Tibial nerve (tissue), 4 donors: Measurements from ENCODE around the gene CFAP65. TPM values are rescaled to one million over a fixed set of nuclear protein-coding genes. Genes with fewer than 3 reads are reported as not detected.

ENCODE experiments used
- DNase-seq, 2 donors: peaks; one replicate each; pipeline ENCODE4 v3.0.0-alpha.2; 2019; ENCODE audit warnings: low spot score in 2 of 2
- H3K27ac ChIP-seq, 4 donors: fragments of 200-600 bp; sonication (generic) in 3 of 4; one replicate each; pipeline ENCODE4 v1.5.1; 2017 to 2019; ENCODE audit warnings: mild to moderate bottlenecking in 1 of 4
- H3K27me3 ChIP-seq, 2 donors: fragments of 200-600 bp; sonication (generic) in 1 of 2; one replicate each; pipeline versions ENCODE4 v1.5.1 to v1.6.0; 2017 to 2019
- H3K36me3 ChIP-seq, 3 donors: fragments of 200-600 bp; sonication (generic); one replicate each; pipeline ENCODE4 v1.5.1; 2018 to 2019
- H3K4me1 ChIP-seq, 4 donors: fragments of 200-600 bp; sonication (generic) in 3 of 4; one replicate each; pipeline ENCODE4 v1.5.1; 2017 to 2019
- H3K4me3 ChIP-seq, 4 donors: fragments of 200-600 bp; sonication (generic) in 3 of 4; one replicate each; pipeline ENCODE4 v1.5.1; 2017 to 2019; ENCODE audit warnings: mild to moderate bottlenecking in 1 of 4, moderate library complexity in 1 of 4
- H3K9me3 ChIP-seq, 4 donors: fragments of 200-600 bp; sonication (generic) in 3 of 4; one replicate each; pipeline ENCODE4 v1.5.1; 2017 to 2019
- CTCF ChIP-seq, 5 experiments: fragments of 200-600 bp in 3 of 5; fragments of 450-650 bp in 2 of 5; sonication (generic) in 3 of 5; IDR thresholded peaks; one replicate each; pipeline ENCODE4 v1.5.1; 2016 to 2019; ENCODE audit warnings: antibody characterized with exemption in 5 of 5, mild to moderate bottlenecking in 3 of 5, moderate library complexity in 2 of 5
- EP300 ChIP-seq, 2 donors: sonication (generic); formaldehyde crosslinking; IDR thresholded peaks; one replicate each; pipeline ENCODE4 v1.6.1; 2017; ENCODE audit warnings: antibody characterized with exemption in 2 of 2, mild to moderate bottlenecking in 1 of 2
- POLR2A ChIP-seq, 2 donors: fragments of 450-650 bp; IDR thresholded peaks; one replicate each; pipeline ENCODE4 v1.6.1; 2017; ENCODE audit warnings: antibody characterized with exemption in 2 of 2, mild to moderate bottlenecking in 2 of 2, moderate library complexity in 2 of 2
- whole genome bisulfite sequencing, 2 donors: methylation state at CpG; one replicate each; pipeline ENCODE4 v1.1.5; 2018; 5-methylcytosine and 5-hydroxymethylcytosine counted together
- total RNA-seq, 4 donors: library from RNA; depleted of rRNA; stranded (reverse); fragments of >200 nt; gene quantifications; one replicate each; pipeline ENCODE4 v1.1.0, GENCODE V29; 2016

CFAP65 gene
- total RNA-seq, 4 donors from 2014 or later: not detected

GRCh38 chr2:218995972-218996711, 45.2 kb downstream of the CFAP65 start:
- Histone ChIP-seq H3K27me3 (peaks cover 0 to 92% of the 10 kb centered on the region in 2 donors), H3K36me3 (no peaks in the 10 kb centered on the region), H3K4me1 (peaks cover 0 to 44% (median 16%) of the 10 kb centered on the region in 4 donors), H3K27ac (peak overlapping the region in 1 of 4 donors; percentile 59), H3K9me3 (no peaks in the 10 kb centered on the region), H3K4me3 (peak overlapping the region in 3 of 4 donors; percentile 5 to 39 (median 24))
- WGBS, 2 donors: 8% methylated on average over 28 to 37 of the region's 43 CpGs
- TF ChIP-seq POLR2A (IDR thresholded peaks at IDR 0.05): peak in 1 of 2 donors; percentile 68
- peak; percentile 83 to 95 (median 89) for TF ChIP-seq CTCF (IDR thresholded peaks at IDR 0.05)
- TF ChIP-seq EP300 (IDR thresholded peaks at IDR 0.05): peak; percentile 70 to 92
- peak; percentile 62 to 82 for DNase-seq

GRCh38 chr2:218995561-218995960, 45.8 kb downstream of the CFAP65 start:
- 21 to 22% methylated on average over 8 of the region's 8 CpGs for WGBS, 2 donors
- peaks cover 0 to 43% (median 16%) of the 10 kb centered on the region in 4 donors for H3K4me1 ChIP-seq
- H3K27me3 ChIP-seq: peaks cover 0 to 92% of the 10 kb centered on the region in 2 donors
- peak overlapping the region in 1 of 4 donors; percentile 26 for H3K27ac ChIP-seq
- H3K36me3 ChIP-seq: no peaks in the 10 kb centered on the region
- TF ChIP-seq CTCF (IDR thresholded peaks at IDR 0.05) (no peak), POLR2A (IDR thresholded peaks at IDR 0.05) (no peak), EP300 (IDR thresholded peaks at IDR 0.05) (no peak)
- no peaks in the 10 kb centered on the region for H3K9me3 ChIP-seq
- no peak for DNase-seq
- H3K4me3 ChIP-seq: no peak overlapping the region

GRCh38 chr2:218993345-218994315, 47.7 kb downstream of the CFAP65 start, which contains the start of gene CRYBA2:
CRYBA2 (minus strand) TSS chr2:218993422; CDS start chr2:218993176, 246 bp downstream.
- DNase-seq: no peak
- H3K4me1 ChIP-seq: peaks cover 0 to 40% (median 16%) of the 10 kb centered on the region in 4 donors
- no peaks in the 10 kb centered on the region for H3K36me3 ChIP-seq
- TF ChIP-seq CTCF (IDR thresholded peaks at IDR 0.05) (no peak), EP300 (IDR thresholded peaks at IDR 0.05) (no peak), POLR2A (IDR thresholded peaks at IDR 0.05) (no peak)
- no peaks in the 10 kb centered on the region for H3K9me3 ChIP-seq
- no peak within 1 kb of the TSS for H3K27ac ChIP-seq
- H3K27me3 ChIP-seq: peaks cover 2 to 92% of the 10 kb centered on the region in 2 donors
- H3K4me3 ChIP-seq: peak within 1 kb of the TSS; percentile 0 to 48 (median 36)
- 2 to 3% methylated on average over 51 to 60 of the region's 88 CpGs for WGBS, 2 donors

GRCh38 chr2:218992703-218993344, 48.5 kb downstream of the CFAP65 start:
- peaks cover 0 to 34% (median 16%) of the 10 kb centered on the region in 4 donors for H3K4me1 ChIP-seq
- H3K36me3 ChIP-seq: no peaks in the 10 kb centered on the region
- TF ChIP-seq EP300 (IDR thresholded peaks at IDR 0.05) (no peak), POLR2A (IDR thresholded peaks at IDR 0.05) (no peak), CTCF (IDR thresholded peaks at IDR 0.05) (no peak)
- H3K9me3 ChIP-seq: no peaks in the 10 kb centered on the region
- no peak overlapping the region for H3K27ac ChIP-seq
- H3K27me3 ChIP-seq: peaks cover 2 to 99% of the 10 kb centered on the region in 2 donors
- no peak for DNase-seq
- 3 to 9% methylated on average over 4 to 23 of the region's 44 CpGs for WGBS, 2 donors
- peak overlapping the region; percentile 0 to 48 (median 36) for H3K4me3 ChIP-seq
